ENCODE measurements around the gene ACADVL.

GRCh38 chr17:7178973-7179316 is 40.8 kb upstream of the ACADVL start:
- TF ChIP-seq CTCF (IDR thresholded peaks at IDR 0.05) (no peak), POLR2AphosphoS5 (IDR thresholded peaks at IDR 0.05) (no peak), EP300 (IDR thresholded peaks at IDR 0.05) (no peak), POLR2A (IDR thresholded peaks at IDR 0.05) (no peak)
